Cardiac muscle cell (in vitro differentiated cells and primary cell): Measurements from ENCODE around the gene RNASET2. TPM values are rescaled to one million over a fixed set of nuclear protein-coding genes. Genes with fewer than 3 reads are reported as not detected.
"Not testable (repeated sequence)": the region's sequence is repeated elsewhere in the genome, so short reads cannot be mapped to it uniquely, and the experiment has no call there.

Experiments
- DNase-seq, 2 donors: peaks; one replicate each; pipeline versions ENCODE4 v3.0.0 to v3.0.0-alpha.2; 2010 to 2017; ENCODE audit warnings: low read depth in 1 of 2, low spot score in 1 of 2
- H3K27ac ChIP-seq: fragments of 200-600 bp; sonication (generic); 2 replicates; pipeline ENCODE4 v1.5.1; 2016
- H3K27me3 ChIP-seq: fragments of 200-600 bp; sonication (generic); 2 replicates; pipeline ENCODE4 v1.6.0; 2016; ENCODE audit warnings: control low read depth
- H3K36me3 ChIP-seq: fragments of 200-600 bp; sonication (generic); 2 replicates; pipeline ENCODE4 v1.5.1; 2016; ENCODE audit warnings: control low read depth
- H3K4me1 ChIP-seq: fragments of 200-600 bp; sonication (generic); 2 replicates; pipeline ENCODE4 v1.8.1; 2017; ENCODE audit warnings: low read depth, mild to moderate bottlenecking, mixed run types
- H3K4me3 ChIP-seq: fragments of 200-600 bp; sonication (generic); 2 replicates; pipeline ENCODE4 v1.5.1; 2016; ENCODE audit warnings: mild to moderate bottlenecking
- H3K9me3 ChIP-seq: fragments of 200-600 bp; sonication (generic); 2 replicates; pipeline ENCODE4 v1.5.1; 2017; ENCODE audit warnings: low read depth, mild to moderate bottlenecking, control low read depth
- polyA plus RNA-seq: library from polyadenylated mRNA; unstranded; fragments of >200 nt; fragmentation: Nextera tagmentation; extraction: Ambion mirVana; gene quantifications from 2 replicates; pipeline ENCODE4 v1.2.1, GENCODE V29; 2016
- total RNA-seq: library from RNA; depleted of rRNA; stranded (reverse); fragments of >200 nt; gene quantifications from 2 replicates; pipeline ENCODE4 v1.2.3, GENCODE V29; 2016
- TF ChIP-seq, protein P1 (sequence below): IDR thresholded peaks from 2 replicates; pipeline ENCODE4 v1.5.1; 2012; ENCODE audit warnings: low read depth, mild to moderate bottlenecking, low read length

Gene RNASET2
- total and polyA plus RNA-seq, 2 experiments from 2014 or later = 20.7 to 24.1 TPM

DNA sequence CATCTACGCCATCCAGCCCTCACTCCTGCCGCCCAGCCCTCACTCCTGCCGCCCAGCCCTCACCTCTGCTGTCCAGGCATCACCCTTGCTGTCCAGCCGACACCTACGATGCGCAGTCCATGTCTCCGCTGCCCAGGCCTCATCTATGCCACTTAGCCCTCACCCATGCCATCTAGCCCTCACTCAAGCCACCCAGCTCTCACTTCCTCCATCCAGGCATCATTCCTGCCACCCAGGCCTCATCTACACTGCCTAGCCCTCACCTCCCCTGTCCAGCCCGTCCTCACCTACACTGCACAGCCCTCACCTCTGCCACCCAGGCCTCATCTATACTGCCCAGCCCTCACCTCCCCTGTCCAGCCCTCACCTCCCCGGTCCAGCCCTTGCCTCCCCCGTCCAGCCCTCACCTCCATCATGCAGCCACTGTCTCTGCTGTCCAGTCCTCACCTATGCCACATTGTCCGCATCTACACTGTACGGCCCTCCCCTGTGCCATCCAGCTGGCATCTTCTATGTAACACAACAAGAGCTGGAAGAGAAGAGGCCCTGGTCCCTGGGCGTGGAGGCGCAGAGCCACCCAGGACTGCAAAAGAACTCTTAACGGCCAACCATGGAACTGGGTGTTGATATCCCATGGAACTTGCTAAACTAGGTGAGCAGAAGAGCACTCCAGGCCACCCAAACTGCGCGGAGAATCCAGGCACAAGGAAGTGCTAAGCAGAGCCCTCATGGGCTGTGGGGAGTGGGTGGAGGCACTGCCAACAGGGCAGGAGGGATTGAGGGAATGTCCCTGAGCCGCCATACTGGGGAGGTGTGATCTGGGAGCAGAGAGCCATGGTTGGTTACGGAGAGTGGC lies 31.0 kb downstream of the RNASET2 start:
- Histone ChIP-seq H3K27ac (no peak overlapping the region), H3K27me3 (no peaks in the 10 kb centered on the region), H3K36me3 (no peaks in the 10 kb centered on the region), H3K4me1 (peaks cover 10% of the 10 kb centered on the region), H3K9me3 (no peaks in the 10 kb centered on the region), H3K4me3 (no peak overlapping the region)
- TF ChIP-seq, protein P1, sequence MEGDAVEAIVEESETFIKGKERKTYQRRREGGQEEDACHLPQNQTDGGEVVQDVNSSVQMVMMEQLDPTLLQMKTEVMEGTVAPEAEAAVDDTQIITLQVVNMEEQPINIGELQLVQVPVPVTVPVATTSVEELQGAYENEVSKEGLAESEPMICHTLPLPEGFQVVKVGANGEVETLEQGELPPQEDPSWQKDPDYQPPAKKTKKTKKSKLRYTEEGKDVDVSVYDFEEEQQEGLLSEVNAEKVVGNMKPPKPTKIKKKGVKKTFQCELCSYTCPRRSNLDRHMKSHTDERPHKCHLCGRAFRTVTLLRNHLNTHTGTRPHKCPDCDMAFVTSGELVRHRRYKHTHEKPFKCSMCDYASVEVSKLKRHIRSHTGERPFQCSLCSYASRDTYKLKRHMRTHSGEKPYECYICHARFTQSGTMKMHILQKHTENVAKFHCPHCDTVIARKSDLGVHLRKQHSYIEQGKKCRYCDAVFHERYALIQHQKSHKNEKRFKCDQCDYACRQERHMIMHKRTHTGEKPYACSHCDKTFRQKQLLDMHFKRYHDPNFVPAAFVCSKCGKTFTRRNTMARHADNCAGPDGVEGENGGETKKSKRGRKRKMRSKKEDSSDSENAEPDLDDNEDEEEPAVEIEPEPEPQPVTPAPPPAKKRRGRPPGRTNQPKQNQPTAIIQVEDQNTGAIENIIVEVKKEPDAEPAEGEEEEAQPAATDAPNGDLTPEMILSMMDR = no peak
- DNase-seq = no peak

DNA sequence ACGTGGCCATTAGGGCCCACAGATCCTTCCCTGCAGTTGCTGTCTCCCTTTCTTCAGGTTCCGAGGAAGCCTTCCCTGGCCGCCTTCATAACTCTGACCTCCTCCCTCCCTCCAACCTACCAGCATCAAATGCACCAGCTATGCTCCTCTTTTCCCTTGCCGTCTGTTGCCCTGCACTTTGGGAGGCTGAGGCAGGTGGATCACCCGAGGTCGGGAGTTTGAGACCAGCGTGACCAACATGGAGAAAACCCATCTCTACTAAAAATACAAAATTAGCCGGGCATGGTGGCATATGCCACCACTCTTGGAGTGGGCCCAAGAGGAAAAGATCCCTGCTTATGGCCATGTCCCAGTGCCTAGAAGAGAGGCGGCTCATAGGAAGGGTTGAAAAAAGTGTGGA lies 31.8 kb downstream of the RNASET2 start:
- Histone ChIP-seq H3K4me3 (no peak overlapping the region), H3K4me1 (peaks cover 10% of the 10 kb centered on the region), H3K9me3 (no peaks in the 10 kb centered on the region), H3K36me3 (no peaks in the 10 kb centered on the region), H3K27me3 (no peaks in the 10 kb centered on the region), H3K27ac (no peak overlapping the region)
- TF ChIP-seq, protein P1 = no peak
- no peak for DNase-seq

DNA sequence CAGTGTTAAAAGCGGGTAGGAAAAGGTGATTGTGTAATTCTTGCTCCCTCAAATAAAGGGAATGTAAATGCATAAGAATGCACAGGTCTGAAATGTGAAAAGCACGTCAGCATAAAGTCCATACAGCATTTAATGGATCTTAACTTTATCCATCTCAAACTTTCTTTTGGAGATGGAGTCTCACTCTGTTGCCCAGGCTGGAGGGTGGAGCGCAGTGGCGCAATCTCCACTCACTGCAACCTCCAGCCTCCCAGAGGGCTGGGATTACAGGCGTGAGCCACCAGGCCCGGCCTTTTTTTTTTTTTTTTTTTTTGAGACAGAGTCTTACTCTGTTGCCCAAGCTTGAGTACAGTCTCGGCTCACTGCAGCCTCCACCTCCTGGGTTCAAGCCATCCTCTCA lies 33.4 kb downstream of the RNASET2 start:
- Histone ChIP-seq H3K36me3 (no peaks in the 10 kb centered on the region), H3K4me1 (no peaks in the 10 kb centered on the region), H3K9me3 (no peaks in the 10 kb centered on the region), H3K27ac (no peak overlapping the region), H3K27me3 (no peaks in the 10 kb centered on the region), H3K4me3 (no peak overlapping the region)
- TF ChIP-seq, protein P1 = no peak
- DNase-seq = no peak

DNA sequence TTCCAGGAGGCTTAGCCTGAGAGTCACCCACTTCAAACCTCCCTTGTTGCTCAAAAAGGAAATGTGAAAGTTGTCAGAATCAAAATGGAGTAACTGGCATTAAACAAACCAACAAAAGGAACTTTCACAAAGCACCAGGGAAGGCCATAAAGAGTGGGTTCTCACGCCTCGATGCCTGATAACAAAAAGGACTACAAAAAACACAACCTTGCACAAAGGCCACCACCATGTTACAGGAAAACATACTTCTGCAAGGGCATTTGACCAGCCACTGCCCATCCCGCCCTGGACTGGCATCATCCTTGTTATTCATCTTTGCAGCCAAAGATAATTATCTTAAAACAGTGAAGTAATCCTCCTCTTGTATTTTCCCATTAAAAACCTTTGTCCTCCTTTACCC lies 34.8 kb downstream of the RNASET2 start:
- no peaks in the 10 kb centered on the region for H3K36me3 ChIP-seq
- H3K27me3 ChIP-seq = no peaks in the 10 kb centered on the region
- H3K27ac ChIP-seq = no peak overlapping the region
- DNase-seq = no peak
- no peak overlapping the region for H3K4me3 ChIP-seq
- TF ChIP-seq, protein P1 = no peak
- H3K9me3 ChIP-seq = peaks cover 6% of the 10 kb centered on the region
- H3K4me1 ChIP-seq = no peaks in the 10 kb centered on the region

DNA sequence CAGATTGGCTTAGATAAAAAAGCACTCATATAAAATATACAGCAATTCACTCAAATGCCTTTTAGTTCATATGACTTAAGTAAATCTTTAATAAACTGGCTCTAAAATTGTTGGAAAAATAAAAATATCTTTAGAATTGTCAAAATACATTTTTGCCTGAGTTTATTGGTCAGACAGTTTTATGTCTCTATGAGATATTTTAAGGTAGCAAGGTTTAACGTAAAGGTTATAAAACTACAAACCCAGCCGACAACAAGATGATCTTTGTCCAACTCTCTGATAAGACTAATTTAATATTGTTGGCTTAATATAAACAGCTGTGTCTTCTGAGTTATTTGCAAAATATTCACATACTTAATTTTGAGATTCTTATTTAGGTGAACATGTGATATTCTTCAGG lies 39.5 kb downstream of the RNASET2 start:
- TF ChIP-seq, protein P1 = no peak
- H3K27me3 ChIP-seq = no peaks in the 10 kb centered on the region
- H3K9me3 ChIP-seq = peaks cover 6% of the 10 kb centered on the region
- no peak for DNase-seq
- H3K4me1 ChIP-seq = no peaks in the 10 kb centered on the region
- no peaks in the 10 kb centered on the region for H3K36me3 ChIP-seq
- no peak overlapping the region for H3K27ac ChIP-seq
- H3K4me3 ChIP-seq = no peak overlapping the region

DNA sequence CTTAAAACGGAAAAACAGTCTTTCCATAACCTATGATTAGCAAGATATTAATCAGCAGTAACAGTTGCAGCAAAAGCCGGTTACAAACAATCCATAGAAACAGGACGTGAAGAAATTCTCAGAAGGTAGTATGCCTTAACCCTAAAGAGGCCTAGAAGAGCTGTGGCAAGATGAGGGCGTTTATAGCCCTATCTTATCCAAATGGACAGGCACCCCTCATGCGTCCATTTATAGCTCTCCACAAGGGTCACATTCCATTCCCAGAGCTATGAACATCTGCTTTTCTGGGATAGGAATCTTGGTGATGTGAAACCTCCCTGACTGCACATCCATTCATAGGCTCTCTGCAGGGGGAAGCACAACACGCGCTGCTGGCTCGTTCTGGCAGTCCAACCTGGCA lies 40.9 kb downstream of the RNASET2 start:
- H3K9me3 ChIP-seq, H3K4me1 ChIP-seq, DNase-seq, H3K4me3 ChIP-seq, H3K27me3 ChIP-seq, H3K27ac ChIP-seq, H3K36me3 ChIP-seq: not testable (repeated sequence)

DNA sequence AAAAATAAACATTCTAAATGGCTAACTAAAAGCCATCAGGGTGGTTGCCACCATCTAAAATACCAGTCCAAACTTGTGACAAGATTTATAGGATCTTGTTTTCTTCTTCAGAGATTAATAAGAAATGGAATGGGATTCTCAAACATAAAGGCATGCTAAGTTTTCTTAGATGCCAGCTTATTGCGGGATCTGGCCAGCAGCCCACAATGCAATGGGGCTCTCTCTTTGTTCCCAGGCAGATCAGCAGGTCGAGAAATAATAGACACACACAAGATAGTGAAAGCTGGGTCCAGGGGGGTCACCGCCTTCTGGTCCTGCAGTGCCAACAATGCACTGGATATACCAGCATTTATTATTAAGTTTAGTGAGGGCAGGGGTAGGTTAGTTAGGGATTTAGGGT lies 41.4 kb downstream of the RNASET2 start:
- H3K9me3 ChIP-seq, H3K27me3 ChIP-seq, DNase-seq, H3K4me1 ChIP-seq, H3K36me3 ChIP-seq, H3K4me3 ChIP-seq, H3K27ac ChIP-seq: not testable (repeated sequence)
